HG02763 (cell line): ENCODE measurements around the gene HOXB3.

Experiments
- ATAC-seq: cut with Tn5 transposase; IDR thresholded peaks from one replicate; pipeline ENCODE4 v1.9.1; 2021; ENCODE audit warnings: mild to moderate bottlenecking, moderate library complexity; ENCODE audit not compliant: unreplicated experiment

Gene HOXB3

GRCh38 chr17:48559840-48560817, 29.9 kb downstream of the HOXB3 start:
- ATAC-seq = no peak

GRCh38 chr17:48559122-48559839, 30.8 kb downstream of the HOXB3 start:
- no peak for ATAC-seq

GRCh38 chr17:48558831-48559121, 31.3 kb downstream of the HOXB3 start:
- ATAC-seq = no peak

- no peak for ATAC-seq
These were observed 31.8 kb downstream of the HOXB3 start for GRCh38 chr17:48558057-48558830.

- no peak for ATAC-seq
These were observed 33.3 kb downstream of the HOXB3 start for GRCh38 chr17:48556576-48557401.

GRCh38 chr17:48556229-48556575, 33.8 kb downstream of the HOXB3 start:
- no peak for ATAC-seq

- ATAC-seq = no peak
These were observed 34.5 kb downstream of the HOXB3 start for GRCh38 chr17:48555258-48556228.

GRCh38 chr17:48554412-48555257, 35.4 kb downstream of the HOXB3 start:
- no peak for ATAC-seq

- ATAC-seq = no peak
These were observed 36.2 kb downstream of the HOXB3 start for GRCh38 chr17:48553826-48554225.

- ATAC-seq = no peak
These were observed 36.9 kb downstream of the HOXB3 start for GRCh38 chr17:48553190-48553547.

GRCh38 chr17:48552466-48553189, 37.4 kb downstream of the HOXB3 start:
- ATAC-seq = no peak

- ATAC-seq = no peak
These were observed 38.2 kb downstream of the HOXB3 start for GRCh38 chr17:48551596-48552465.

- no peak for ATAC-seq
These were observed 38.9 kb downstream of the HOXB3 start for GRCh38 chr17:48551214-48551555.

- ATAC-seq = no peak
These were observed 39.4 kb downstream of the HOXB3 start for GRCh38 chr17:48550502-48551213.

- ATAC-seq = no peak
These were observed 40.0 kb downstream of the HOXB3 start for GRCh38 chr17:48549914-48550501.

- ATAC-seq = no peak
These were observed 40.8 kb downstream of the HOXB3 start for GRCh38 chr17:48549281-48549630.
